GM18870 (cell line): Measurements from ENCODE around the gene CNTNAP2.

Experiments
- ATAC-seq: cut with Tn5 transposase; IDR thresholded peaks from one replicate; pipeline ENCODE4 v1.9.1; 2021; ENCODE audit warnings: moderate library complexity; ENCODE audit not compliant: unreplicated experiment

Gene CNTNAP2

GRCh38 chr7:147298611-147299043 lies 1182.0 kb downstream of the CNTNAP2 start:
- ATAC-seq: no peak

- no peak for ATAC-seq
Measured at GRCh38 chr7:147300293-147300692, 1183.7 kb downstream of the CNTNAP2 start.

- no peak for ATAC-seq
Measured at GRCh38 chr7:147304376-147304775, 1187.8 kb downstream of the CNTNAP2 start.

GRCh38 chr7:147305827-147306226 lies 1189.2 kb downstream of the CNTNAP2 start:
- no peak for ATAC-seq

GRCh38 chr7:147308539-147308938 lies 1191.9 kb downstream of the CNTNAP2 start:
- ATAC-seq: no peak

GRCh38 chr7:147311336-147311735 lies 1194.7 kb downstream of the CNTNAP2 start:
- ATAC-seq: no peak

DNA sequence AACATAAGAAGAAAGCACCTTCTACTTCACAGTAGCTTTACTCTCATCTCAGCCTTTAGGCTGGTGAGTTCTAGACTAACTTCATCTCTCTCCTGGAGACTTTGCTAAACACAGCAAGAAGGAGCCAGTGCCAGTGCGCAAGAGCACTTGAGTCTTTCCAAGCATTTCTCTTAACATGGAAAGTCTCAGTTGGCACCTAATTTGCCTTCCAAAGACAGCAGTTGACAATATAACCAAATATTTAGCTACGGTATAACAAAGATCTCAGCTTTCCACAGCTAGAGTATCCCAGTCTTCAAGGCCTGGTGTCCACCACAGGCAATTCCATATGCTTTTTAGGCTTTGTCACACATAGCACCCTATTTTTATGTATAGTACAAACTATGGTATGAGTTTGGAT lies 1204.9 kb downstream of the CNTNAP2 start:
- no peak for ATAC-seq

- ATAC-seq: no peak
Measured at GRCh38 chr7:147332988-147333387, 1216.4 kb downstream of the CNTNAP2 start.

DNA sequence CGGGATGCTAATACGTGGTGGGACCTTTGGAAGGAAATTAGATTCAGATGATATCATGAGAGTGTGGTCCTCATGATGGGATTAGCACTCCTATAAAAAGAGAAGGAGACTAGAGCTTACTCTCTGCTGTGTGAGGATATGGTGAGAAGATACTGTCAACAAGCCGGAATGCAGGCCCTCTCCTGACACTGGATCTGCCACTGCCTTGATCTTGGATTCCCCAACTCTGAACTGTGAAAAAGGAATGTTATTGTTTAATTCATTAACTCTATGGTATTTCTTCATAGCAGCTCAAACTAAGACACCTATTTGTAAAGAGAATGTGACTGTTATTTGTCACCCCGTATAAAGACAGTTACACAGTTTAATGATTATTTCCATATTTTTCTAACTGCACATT lies 1246.5 kb downstream of the CNTNAP2 start:
- ATAC-seq: no peak

- ATAC-seq: no peak
Measured at GRCh38 chr7:147376192-147376591, 1259.6 kb downstream of the CNTNAP2 start.

GRCh38 chr7:147380926-147381325 lies 1264.3 kb downstream of the CNTNAP2 start:
- no peak for ATAC-seq

DNA sequence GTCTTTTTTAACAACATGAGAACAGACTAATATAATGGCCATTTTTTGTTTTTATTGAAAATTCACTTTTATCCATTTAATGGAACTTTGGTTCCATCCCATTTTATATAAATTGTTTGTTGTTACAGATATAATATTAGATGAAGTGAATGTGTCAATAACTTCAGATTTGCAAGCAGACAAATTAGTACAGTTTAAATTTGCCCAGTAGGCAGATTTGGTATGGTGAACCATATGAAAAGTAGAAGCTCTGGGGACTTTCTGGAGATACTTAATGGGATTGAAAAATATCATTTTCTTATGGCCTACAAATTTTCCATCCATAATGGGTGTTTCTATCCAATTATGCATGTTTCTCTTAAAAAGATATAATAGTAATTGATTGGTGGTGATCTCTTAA lies 1277.7 kb downstream of the CNTNAP2 start:
- ATAC-seq: no peak

DNA sequence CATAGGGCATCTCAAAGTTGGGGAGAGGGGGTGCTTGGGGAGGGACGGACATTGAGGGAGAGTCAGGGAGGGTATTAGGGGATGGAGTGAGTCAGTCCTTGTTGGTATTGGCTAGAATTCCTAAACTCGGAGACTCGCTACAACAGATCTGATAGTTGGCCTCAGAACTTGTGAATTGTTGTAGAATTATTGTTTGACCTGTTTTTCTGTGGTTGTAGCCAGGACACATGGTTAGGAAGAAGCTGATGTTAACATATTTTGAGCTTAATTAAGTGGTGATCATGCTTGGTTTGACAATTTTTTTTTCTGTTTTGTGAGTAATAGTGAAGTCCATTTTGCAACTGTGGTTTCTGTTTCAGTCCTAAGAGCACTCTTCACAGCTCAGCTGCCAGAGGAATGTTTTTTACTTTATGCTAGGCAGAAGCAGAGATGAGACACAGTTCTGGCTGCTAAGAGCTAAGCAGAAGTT lies 1283.7 kb downstream of the CNTNAP2 start:
- no peak for ATAC-seq

DNA sequence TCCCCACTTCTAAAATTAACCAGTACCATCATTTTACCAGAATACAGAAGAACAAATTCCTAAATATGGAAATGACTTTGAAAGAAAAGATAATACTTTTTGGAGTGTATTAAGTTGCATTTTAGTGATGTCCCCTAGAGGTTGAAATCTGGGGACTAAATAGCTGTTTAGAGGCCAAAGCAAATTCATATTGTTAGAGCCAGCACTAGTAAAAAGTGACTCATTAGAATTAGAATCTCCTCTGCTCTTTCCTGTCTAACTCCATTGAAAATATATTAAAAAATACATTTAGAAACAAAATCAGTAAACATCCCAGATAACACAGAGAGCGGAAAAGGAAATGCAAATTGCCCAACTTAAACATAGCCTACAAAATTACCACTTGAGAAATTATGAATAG lies 1284.3 kb downstream of the CNTNAP2 start:
- no peak for ATAC-seq

DNA sequence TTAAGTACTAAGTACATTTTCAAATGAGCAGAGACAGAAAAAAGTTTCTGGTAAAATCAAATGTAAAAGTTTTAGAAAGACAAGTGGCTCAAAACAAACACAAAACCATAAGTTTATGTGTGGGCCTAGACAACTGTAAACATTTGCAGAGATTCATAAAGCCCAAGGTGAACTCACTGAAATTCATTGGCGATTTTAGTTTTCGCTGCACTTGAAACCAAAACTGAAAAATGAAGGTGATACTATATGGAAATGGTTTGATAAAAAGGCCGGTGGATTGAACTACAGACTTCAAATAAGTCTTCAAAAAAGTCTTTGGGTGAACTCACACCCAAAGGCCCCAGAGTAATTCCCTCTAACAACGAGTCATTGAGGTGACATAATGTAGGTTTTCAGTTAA lies 1289.0 kb downstream of the CNTNAP2 start:
- no peak for ATAC-seq

GRCh38 chr7:147406521-147407135 lies 1290.0 kb downstream of the CNTNAP2 start:
- ATAC-seq: no peak

DNA sequence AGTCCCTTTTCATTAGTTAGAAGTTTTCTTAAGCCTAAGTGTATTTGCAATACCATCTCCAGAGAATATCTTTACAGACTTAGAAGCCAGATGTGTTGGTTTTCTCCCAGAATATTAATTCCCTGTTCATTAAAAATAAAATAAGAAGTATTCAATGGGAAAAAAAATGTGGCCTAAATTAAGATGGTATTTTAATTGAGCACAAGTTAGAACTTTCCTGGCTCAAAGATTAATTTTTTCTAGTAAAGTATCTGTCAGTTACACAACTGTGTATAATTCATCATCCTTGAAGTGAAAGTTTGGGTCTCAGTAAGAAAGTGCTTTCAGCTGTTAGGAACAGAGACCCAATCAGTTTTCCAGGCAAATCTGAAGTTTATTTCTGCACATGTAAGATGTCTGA lies 1294.5 kb downstream of the CNTNAP2 start:
- ATAC-seq: no peak

DNA sequence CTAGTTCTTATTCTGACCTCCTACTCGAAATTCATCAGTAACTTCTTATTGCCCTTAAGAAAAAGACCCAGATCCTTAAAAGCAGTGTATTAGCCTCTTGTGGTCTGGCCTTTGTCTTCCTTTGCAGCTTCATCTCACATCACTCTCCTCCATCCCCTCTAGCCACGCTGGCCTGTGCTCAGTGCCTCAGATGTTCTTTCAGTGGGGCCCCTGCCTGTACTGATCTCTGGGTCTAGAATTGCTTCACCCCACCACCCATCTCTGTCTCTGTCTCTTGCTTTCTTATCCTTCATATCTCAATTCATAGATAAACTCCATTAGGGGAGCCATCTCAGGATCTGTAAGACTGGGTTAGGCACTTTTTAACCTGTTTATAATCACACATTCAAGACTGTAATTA lies 1295.5 kb downstream of the CNTNAP2 start:
- ATAC-seq: no peak

GRCh38 chr7:147412782-147413556 lies 1296.4 kb downstream of the CNTNAP2 start:
- ATAC-seq: no peak

GRCh38 chr7:147413557-147413870 lies 1296.9 kb downstream of the CNTNAP2 start:
- no peak for ATAC-seq

GRCh38 chr7:147415991-147416390 lies 1299.4 kb downstream of the CNTNAP2 start:
- ATAC-seq: no peak

DNA sequence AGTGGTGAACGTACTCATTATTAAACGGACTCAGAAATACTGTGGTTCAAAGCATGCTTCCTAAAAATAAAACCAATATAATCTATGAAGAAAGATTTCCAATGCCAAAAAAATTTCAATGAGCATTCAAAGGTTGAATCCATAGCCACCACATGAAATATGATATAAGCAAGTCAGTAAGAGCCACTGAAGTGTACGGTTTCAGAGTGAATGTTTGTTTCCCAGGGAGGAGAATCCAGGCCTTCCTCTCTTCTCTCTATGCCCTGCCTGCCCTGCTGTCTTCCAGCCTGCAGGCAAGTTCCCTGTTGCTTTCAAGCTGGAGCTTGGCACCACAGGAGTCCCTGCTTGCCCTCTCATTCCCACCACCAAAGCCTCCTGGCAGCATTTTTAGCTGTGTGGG lies 1302.4 kb downstream of the CNTNAP2 start:
- no peak for ATAC-seq

- no peak for ATAC-seq
Measured at GRCh38 chr7:147423875-147424274, 1307.3 kb downstream of the CNTNAP2 start.
